ENCODE results near the gene TBXA2R. TPM values are rescaled to one million over a fixed set of nuclear protein-coding genes. Genes with fewer than 3 reads are reported as not detected.

TBXA2R gene
- total RNA-seq, 1 donor from 2014 or later, result not detected

DNA sequence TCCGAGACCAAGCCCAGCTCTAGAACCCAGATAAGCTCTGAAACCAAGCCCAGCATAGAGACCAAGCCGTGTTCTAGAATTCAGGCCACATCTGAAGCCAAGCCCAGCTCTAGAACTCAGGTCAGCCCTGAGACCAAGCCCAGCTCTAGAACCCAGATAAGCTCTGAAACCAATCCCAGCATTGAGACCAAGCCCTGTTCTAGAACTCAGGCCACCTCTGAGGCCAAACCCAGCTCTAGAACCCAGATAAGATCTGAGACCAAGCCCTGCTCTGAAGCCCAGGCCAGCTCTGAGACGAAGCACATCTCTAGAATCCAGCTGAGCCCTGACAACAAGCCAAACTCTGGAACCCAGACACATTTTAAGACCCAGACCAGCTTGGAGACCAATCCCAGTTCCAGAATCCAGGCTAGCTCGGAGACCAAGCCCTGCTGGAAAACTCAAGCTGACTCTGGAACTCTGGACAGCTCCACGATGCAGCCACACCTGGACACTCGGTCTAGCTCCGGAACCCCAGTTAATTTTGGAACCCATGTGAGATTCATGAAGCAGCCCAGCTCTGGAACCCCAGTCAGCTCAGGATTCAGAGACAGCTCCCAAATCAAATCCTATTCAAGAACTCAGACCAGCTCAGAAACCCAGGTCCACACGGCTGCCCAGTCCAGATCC lies 15.6 kb downstream of the TBXA2R start:
- H3K27me3 Mint-ChIP-seq (ENCODE audit: unreplicated experiment), result peaks cover 9% of the 10 kb centered on the region
- H3K36me3 Mint-ChIP-seq (ENCODE audit: unreplicated experiment), result no peaks in the 10 kb centered on the region
- TF ChIP-seq, protein P1, sequence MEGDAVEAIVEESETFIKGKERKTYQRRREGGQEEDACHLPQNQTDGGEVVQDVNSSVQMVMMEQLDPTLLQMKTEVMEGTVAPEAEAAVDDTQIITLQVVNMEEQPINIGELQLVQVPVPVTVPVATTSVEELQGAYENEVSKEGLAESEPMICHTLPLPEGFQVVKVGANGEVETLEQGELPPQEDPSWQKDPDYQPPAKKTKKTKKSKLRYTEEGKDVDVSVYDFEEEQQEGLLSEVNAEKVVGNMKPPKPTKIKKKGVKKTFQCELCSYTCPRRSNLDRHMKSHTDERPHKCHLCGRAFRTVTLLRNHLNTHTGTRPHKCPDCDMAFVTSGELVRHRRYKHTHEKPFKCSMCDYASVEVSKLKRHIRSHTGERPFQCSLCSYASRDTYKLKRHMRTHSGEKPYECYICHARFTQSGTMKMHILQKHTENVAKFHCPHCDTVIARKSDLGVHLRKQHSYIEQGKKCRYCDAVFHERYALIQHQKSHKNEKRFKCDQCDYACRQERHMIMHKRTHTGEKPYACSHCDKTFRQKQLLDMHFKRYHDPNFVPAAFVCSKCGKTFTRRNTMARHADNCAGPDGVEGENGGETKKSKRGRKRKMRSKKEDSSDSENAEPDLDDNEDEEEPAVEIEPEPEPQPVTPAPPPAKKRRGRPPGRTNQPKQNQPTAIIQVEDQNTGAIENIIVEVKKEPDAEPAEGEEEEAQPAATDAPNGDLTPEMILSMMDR (IDR thresholded peaks at IDR 0.05; ENCODE audit: partially characterized antibody, unreplicated experiment), result no peak
- peaks cover 4% of the 10 kb centered on the region for H3K9me3 Mint-ChIP-seq (ENCODE audit: unreplicated experiment)
- H3K27ac Mint-ChIP-seq (ENCODE audit: unreplicated experiment), result no peak overlapping the region
- no peak for DNase-seq
- no peaks in the 10 kb centered on the region for H3K4me1 Mint-ChIP-seq (ENCODE audit: low read depth, unreplicated experiment)
- no peak overlapping the region for H3K4me3 Mint-ChIP-seq (ENCODE audit: unreplicated experiment)

DNA sequence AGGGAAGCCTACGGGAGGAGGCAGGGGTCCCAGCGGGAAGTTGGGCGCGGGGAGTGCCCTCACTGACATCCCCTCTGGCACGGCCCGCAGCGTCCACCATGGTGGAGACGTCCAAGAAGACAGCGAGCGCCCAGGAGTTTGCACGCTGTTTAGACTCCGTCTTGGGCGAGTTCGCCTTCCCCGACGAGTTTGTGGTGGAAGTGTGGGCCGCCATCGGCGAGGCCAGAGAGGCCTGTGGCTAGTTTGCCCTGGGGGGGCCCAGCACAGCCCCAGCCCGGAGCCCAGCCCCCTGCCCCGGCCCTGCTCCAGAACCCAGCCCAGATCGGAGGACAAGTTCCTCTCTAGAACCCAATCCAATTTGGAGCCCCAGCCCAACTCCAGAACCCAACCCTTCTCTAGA lies 16.7 kb downstream of the TBXA2R start:
- TF ChIP-seq, protein P1 (IDR thresholded peaks at IDR 0.05; ENCODE audit: partially characterized antibody, unreplicated experiment), result no peak
- no peak overlapping the region for H3K27ac Mint-ChIP-seq (ENCODE audit: unreplicated experiment)
- H3K4me3 Mint-ChIP-seq (ENCODE audit: unreplicated experiment), result no peak overlapping the region
- no peak for DNase-seq
- no peaks in the 10 kb centered on the region for H3K4me1 Mint-ChIP-seq (ENCODE audit: low read depth, unreplicated experiment)
- H3K9me3 Mint-ChIP-seq (ENCODE audit: unreplicated experiment), result peaks cover 4% of the 10 kb centered on the region
- H3K36me3 Mint-ChIP-seq (ENCODE audit: unreplicated experiment), result no peaks in the 10 kb centered on the region
- peaks cover 7% of the 10 kb centered on the region for H3K27me3 Mint-ChIP-seq (ENCODE audit: unreplicated experiment)

DNA sequence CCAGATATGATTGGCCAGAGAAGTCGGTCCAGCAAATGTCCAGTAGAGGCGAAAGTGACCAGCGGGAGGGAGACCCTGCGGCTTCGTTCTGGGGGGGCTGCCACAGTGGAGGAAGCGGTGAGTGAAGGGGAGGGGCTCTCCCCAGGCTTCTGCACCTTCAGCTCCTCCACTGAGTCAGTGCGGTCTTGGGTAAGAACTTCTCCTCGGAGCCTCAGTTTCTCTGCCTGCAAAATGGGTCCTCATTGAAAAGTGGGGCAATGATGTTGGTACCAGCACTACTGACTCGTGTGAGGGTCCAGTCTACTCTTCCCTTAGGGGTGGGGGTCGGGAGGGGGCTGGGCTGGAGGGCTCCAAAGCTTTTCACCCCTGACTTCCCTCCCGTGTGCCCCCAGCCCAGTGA lies 17.2 kb downstream of the TBXA2R start:
- H3K27ac Mint-ChIP-seq (ENCODE audit: unreplicated experiment), result no peak overlapping the region
- peaks cover 4% of the 10 kb centered on the region for H3K9me3 Mint-ChIP-seq (ENCODE audit: unreplicated experiment)
- H3K36me3 Mint-ChIP-seq (ENCODE audit: unreplicated experiment), result no peaks in the 10 kb centered on the region
- peaks cover 7% of the 10 kb centered on the region for H3K27me3 Mint-ChIP-seq (ENCODE audit: unreplicated experiment)
- H3K4me1 Mint-ChIP-seq (ENCODE audit: low read depth, unreplicated experiment), result no peaks in the 10 kb centered on the region
- no peak for DNase-seq
- no peak overlapping the region for H3K4me3 Mint-ChIP-seq (ENCODE audit: unreplicated experiment)
- TF ChIP-seq, protein P1 (IDR thresholded peaks at IDR 0.05; ENCODE audit: partially characterized antibody, unreplicated experiment), result no peak

DNA sequence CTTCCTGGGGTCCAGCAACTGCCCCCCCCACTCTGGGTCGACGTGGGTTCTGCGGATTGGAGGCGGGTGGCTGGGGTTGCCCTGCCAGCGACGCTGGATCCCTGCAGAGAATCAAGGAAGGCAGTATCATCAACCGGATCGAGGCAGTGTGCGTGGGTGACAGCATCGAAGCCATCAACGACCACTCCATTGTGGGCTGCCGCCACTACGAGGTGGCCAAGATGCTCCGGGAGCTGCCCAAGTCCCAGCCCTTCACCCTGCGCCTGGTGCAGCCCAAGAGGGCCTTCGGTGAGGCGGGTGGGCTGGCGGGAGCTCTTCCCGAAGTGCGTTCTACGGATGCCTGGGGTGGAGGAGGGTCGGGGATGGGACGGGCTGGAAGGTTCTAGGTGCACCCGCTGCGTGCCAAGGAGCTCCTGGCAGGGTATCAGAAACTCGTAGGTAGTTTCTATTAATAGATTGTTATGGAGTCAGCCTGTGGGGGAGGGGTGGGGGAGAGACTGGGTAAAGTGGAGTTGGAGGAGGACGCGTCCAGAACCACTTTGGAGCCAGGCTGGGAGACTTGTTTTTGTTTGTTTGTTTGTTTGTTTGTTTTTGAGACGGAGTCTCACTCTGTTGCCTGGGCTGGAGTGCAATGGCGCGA lies 19.8 kb downstream of the TBXA2R start:
- peaks cover 4% of the 10 kb centered on the region for H3K9me3 Mint-ChIP-seq (ENCODE audit: unreplicated experiment)
- DNase-seq, result no peak
- TF ChIP-seq, protein P1 (IDR thresholded peaks at IDR 0.05; ENCODE audit: partially characterized antibody, unreplicated experiment), result no peak
- no peaks in the 10 kb centered on the region for H3K4me1 Mint-ChIP-seq (ENCODE audit: low read depth, unreplicated experiment)
- no peak overlapping the region for H3K27ac Mint-ChIP-seq (ENCODE audit: unreplicated experiment)
- no peak overlapping the region for H3K4me3 Mint-ChIP-seq (ENCODE audit: unreplicated experiment)
- no peaks in the 10 kb centered on the region for H3K36me3 Mint-ChIP-seq (ENCODE audit: unreplicated experiment)
- H3K27me3 Mint-ChIP-seq (ENCODE audit: unreplicated experiment), result peaks cover 5% of the 10 kb centered on the region

DNA sequence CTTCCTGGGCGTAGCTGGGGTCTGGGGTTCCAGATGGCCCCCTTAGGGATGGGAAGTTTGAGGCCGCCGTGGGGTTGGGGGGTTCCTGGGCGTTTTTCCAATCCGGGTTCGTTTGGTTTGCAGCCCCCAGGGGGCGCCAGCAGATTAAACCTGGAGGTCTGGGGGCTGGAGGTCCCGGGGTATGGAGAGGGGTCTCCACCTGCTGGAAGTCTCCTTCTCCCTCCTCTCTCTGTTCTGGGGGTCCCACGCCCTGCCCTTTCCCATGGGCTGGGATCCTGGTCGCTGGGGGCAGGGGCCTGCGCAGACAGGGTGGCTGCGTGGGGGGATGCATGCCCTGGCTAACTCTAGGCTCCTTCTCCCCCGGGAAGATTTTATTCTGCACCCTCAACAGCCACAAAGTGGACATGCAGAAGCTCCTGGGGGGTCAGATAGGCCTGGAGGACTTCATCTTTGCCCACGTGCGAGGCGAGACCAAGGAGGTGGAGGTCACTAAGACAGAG lies 20.5 kb downstream of the TBXA2R start:
- Mint-ChIP-seq H3K4me3 (ENCODE audit: unreplicated experiment) (no peak overlapping the region), H3K9me3 (ENCODE audit: unreplicated experiment) (no peaks in the 10 kb centered on the region), H3K4me1 (ENCODE audit: low read depth, unreplicated experiment) (no peaks in the 10 kb centered on the region), H3K27me3 (ENCODE audit: unreplicated experiment) (peaks cover 5% of the 10 kb centered on the region), H3K27ac (ENCODE audit: unreplicated experiment) (no peak overlapping the region), H3K36me3 (ENCODE audit: unreplicated experiment) (no peaks in the 10 kb centered on the region)
- TF ChIP-seq, protein P1 (IDR thresholded peaks at IDR 0.05; ENCODE audit: partially characterized antibody, unreplicated experiment), result peak; percentile 75
- peak; percentile 48 for DNase-seq
